Measurements from ENCODE around the gene SLC29A3.
A peak's percentile ranks its signal among the peaks of the same experiment; 100 is the strongest.

Gene SLC29A3

DNA sequence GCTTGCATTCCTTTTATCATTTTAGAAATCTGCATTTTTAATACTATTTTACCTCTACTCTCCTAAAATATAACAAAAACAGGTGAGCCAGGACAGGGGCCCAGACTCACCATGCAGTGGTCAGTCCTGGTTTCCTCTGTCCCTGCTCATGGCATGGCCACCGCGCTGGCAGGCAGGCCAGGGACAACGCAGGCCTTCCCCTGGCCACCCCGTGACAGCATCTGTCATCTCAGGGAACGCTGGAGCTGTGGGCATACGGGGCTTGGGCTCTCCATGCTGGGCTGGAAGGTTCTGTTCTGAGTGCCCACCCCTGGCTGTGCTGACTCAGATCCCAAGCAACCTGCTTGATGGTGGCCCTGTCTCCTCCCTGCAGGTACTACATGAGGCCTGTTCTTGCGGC, 42.5 kb downstream of the SLC29A3 start:
- ATAC-seq (replicated peaks): no peak
- Mint-ChIP-seq H3K27ac (no peak overlapping the region), H3K36me3 (peaks cover 8 to 24% of the 10 kb centered on the region in 2 donors), H3K9me3 (peaks cover 0 to 2% of the 10 kb centered on the region in 2 donors), H3K4me1 (peaks cover 14 to 23% of the 10 kb centered on the region in 2 donors), H3K4me3 (no peak overlapping the region), H3K27me3 (no peaks in the 10 kb centered on the region)
- no peak for DNase-seq

DNA sequence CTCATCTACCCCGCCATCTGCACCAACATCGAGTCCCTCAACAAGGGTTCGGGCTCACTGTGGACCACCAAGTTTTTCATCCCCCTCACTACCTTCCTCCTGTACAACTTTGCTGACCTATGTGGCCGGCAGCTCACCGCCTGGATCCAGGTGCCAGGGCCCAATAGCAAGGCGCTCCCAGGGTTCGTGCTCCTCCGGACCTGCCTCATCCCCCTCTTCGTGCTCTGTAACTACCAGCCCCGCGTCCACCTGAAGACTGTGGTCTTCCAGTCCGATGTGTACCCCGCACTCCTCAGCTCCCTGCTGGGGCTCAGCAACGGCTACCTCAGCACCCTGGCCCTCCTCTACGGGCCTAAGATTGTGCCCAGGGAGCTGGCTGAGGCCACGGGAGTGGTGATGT, 43.1 kb downstream of the SLC29A3 start:
- Mint-ChIP-seq H3K27ac (peak overlapping the region; percentile 37), H3K27me3 (no peaks in the 10 kb centered on the region), H3K4me1 (peaks cover 18 to 28% of the 10 kb centered on the region in 2 donors), H3K36me3 (peaks cover 8 to 24% of the 10 kb centered on the region in 2 donors), H3K4me3 (no peak overlapping the region), H3K9me3 (peaks cover 0 to 2% of the 10 kb centered on the region in 2 donors)
- ATAC-seq (replicated peaks) (no peak), DNase-seq (no peak)

DNA sequence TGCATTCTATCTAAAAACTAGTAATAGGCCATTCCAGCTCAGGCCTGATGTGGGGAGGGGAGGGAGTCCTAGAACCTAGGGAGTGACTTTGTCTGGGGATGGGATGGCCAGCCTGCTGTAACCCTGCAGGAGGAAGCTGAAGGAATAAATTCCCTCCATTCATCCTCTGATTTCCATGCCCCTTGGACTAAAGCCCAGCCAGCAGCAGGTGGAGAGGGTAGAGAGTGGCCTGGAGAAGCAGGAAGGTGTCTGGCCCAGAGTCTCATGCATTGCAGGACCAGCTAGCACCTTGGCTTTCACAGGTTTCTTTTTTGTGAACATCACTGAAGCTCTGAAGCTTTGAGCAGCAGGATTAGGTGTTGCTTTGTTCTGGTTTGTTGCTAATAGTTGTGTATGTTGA, 44.9 kb downstream of the SLC29A3 start:
- Mint-ChIP-seq H3K27ac (no peak overlapping the region), H3K4me1 (peaks cover 14 to 19% of the 10 kb centered on the region in 2 donors), H3K36me3 (peaks cover 8 to 24% of the 10 kb centered on the region in 2 donors), H3K27me3 (no peaks in the 10 kb centered on the region), H3K4me3 (no peak overlapping the region), H3K9me3 (peaks cover 0 to 2% of the 10 kb centered on the region in 2 donors)
- DNase-seq (no peak), ATAC-seq (replicated peaks) (no peak)

GRCh38 chr10:71365366-71365765, 46.3 kb downstream of the SLC29A3 start:
- H3K4me3 Mint-ChIP-seq: no peak overlapping the region
- H3K4me1 Mint-ChIP-seq: peaks cover 6 to 7% of the 10 kb centered on the region in 2 donors
- DNase-seq (no peak), ATAC-seq (replicated peaks) (no peak)
- H3K27ac Mint-ChIP-seq: no peak overlapping the region
- H3K27me3 Mint-ChIP-seq: no peaks in the 10 kb centered on the region
- H3K9me3 Mint-ChIP-seq: no peaks in the 10 kb centered on the region
- H3K36me3 Mint-ChIP-seq: peaks cover 4 to 20% of the 10 kb centered on the region in 2 donors

- Mint-ChIP-seq H3K4me1 (peaks cover 13 to 15% of the 10 kb centered on the region in 2 donors), H3K27me3 (no peaks in the 10 kb centered on the region), H3K27ac (no peak overlapping the region)
Observed at GRCh38 chr10:71366690-71367089, 47.6 kb downstream of the SLC29A3 start.

DNA sequence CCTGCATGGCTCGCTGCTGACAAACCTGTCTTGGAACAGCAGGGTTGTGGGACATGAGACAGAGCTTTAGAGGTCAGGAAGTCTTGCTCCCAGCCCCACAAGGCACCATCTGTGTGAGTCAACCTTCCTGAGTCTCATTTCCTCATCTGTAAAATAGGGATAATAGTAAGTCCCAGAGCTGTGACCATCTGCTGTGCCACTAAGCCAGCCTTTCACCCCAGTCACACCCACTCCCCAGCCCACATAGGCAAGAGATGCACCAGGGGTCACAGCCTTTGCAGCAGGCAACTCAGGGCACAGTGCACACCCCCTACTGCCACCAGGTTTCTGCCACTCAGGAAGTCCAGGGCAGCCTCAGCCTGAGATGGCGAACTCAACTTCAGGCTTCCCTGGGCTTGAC, 48.2 kb downstream of the SLC29A3 start:
- Mint-ChIP-seq H3K4me3 (no peak overlapping the region), H3K36me3 (peaks cover 3 to 14% of the 10 kb centered on the region in 2 donors), H3K27me3 (no peaks in the 10 kb centered on the region), H3K9me3 (no peaks in the 10 kb centered on the region), H3K4me1 (peaks cover 18 to 21% of the 10 kb centered on the region in 2 donors), H3K27ac (no peak overlapping the region)
- ATAC-seq (replicated peaks): peak; percentile 22 to 23
- no peak for DNase-seq

More at GRCh38 chr10:71366690-71367089, 47.6 kb downstream of the SLC29A3 start:
- ATAC-seq (replicated peaks) (no peak), DNase-seq (no peak)
- no peaks in the 10 kb centered on the region for H3K9me3 Mint-ChIP-seq
- H3K4me3 Mint-ChIP-seq: no peak overlapping the region
- peaks cover 4 to 20% of the 10 kb centered on the region in 2 donors for H3K36me3 Mint-ChIP-seq

- H3K4me1 Mint-ChIP-seq: peaks cover 27 to 30% of the 10 kb centered on the region in 2 donors
- no peak overlapping the region for H3K27ac Mint-ChIP-seq
- no peaks in the 10 kb centered on the region for H3K27me3 Mint-ChIP-seq
- no peak for DNase-seq
- no peaks in the 10 kb centered on the region for H3K9me3 Mint-ChIP-seq
- peaks cover 0 to 10% of the 10 kb centered on the region in 2 donors for H3K36me3 Mint-ChIP-seq
- H3K4me3 Mint-ChIP-seq: no peak overlapping the region
- ATAC-seq (replicated peaks): no peak
Observed at GRCh38 chr10:71368176-71368575, 49.1 kb downstream of the SLC29A3 start.

DNA sequence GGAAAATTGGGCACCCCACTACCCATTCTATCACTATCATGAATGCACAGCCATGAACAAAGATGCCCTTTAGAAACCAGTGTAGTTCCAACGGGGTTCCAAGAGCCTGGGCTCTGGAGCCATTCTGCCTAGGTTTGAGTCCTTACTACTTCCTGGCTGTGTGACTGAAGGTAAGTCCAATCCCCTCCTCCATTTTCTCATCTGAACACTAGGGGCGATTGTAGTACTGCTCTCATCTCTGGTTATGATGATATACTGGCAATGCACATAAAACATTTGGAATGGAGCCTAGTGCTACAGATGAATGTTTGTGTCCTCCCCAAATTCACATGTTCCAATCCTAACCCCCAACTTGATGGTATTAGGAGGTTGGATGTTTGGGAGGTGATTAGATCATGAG, 49.6 kb downstream of the SLC29A3 start:
- peaks cover 0 to 10% of the 10 kb centered on the region in 2 donors for H3K36me3 Mint-ChIP-seq
- H3K9me3 Mint-ChIP-seq: no peaks in the 10 kb centered on the region
- no peak overlapping the region for H3K4me3 Mint-ChIP-seq
- H3K27ac Mint-ChIP-seq: no peak overlapping the region
- peaks cover 32 to 35% of the 10 kb centered on the region in 2 donors for H3K4me1 Mint-ChIP-seq
- DNase-seq: no peak
- ATAC-seq (replicated peaks): no peak
- no peaks in the 10 kb centered on the region for H3K27me3 Mint-ChIP-seq

- Mint-ChIP-seq H3K36me3 (peaks cover 0 to 7% of the 10 kb centered on the region in 2 donors), H3K4me3 (no peak overlapping the region), H3K27ac (no peak overlapping the region), H3K27me3 (no peaks in the 10 kb centered on the region), H3K4me1 (peaks cover 35 to 42% of the 10 kb centered on the region in 2 donors), H3K9me3 (no peaks in the 10 kb centered on the region)
- ATAC-seq (replicated peaks): no peak
- no peak for DNase-seq
Observed at GRCh38 chr10:71369602-71370001, 50.5 kb downstream of the SLC29A3 start.

DNA sequence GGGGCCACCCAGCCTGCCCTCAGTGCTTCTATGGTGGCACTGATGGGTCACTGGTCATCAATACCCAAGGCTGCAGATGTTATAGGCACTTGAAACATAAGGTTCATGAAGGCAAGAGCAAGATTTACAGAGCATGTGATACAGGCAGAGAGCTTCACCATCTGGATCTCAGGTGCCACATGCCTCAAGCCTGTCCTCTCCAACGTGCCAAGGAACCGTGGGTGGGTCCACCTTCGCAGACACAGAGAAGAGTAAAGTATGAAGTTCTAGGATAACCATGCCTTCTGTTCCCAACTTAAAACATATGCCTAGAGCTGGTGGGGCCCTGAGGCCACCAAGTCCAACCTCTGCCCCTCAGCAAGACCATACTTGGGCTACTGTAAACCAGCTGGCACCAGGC, 51.0 kb downstream of the SLC29A3 start:
- DNase-seq (no peak), ATAC-seq (replicated peaks) (no peak)
- no peaks in the 10 kb centered on the region for H3K27me3 Mint-ChIP-seq
- no peak overlapping the region for H3K4me3 Mint-ChIP-seq
- no peaks in the 10 kb centered on the region for H3K9me3 Mint-ChIP-seq
- peaks cover 0 to 6% of the 10 kb centered on the region in 2 donors for H3K36me3 Mint-ChIP-seq
- H3K27ac Mint-ChIP-seq: no peak overlapping the region
- peaks cover 37 to 42% of the 10 kb centered on the region in 2 donors for H3K4me1 Mint-ChIP-seq

DNA sequence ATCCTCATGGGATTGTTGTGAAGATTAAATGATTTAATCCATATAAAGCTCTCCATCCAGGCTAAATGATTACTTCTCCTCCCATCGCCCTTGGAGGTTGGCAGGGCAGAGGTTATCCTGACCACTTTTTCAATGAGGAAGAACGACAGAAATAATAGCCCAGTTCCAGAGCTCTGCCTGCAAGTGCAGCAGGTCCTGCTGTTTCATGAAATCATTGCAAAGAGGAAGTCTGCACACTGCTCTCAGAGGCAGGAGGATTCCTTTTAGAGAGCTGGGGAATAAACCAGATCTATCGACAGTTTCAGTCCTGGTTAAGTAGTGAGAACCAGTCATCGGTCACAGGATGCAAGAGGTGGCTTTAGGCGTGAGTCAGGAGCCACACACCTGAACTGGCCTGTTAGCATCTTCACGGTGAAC, 52.7 kb downstream of the SLC29A3 start:
- peak overlapping the region in 1 of 2 donors; percentile 32 for H3K4me3 Mint-ChIP-seq
- H3K4me1 Mint-ChIP-seq: peaks cover 39 to 42% of the 10 kb centered on the region in 2 donors
- H3K9me3 Mint-ChIP-seq: no peaks in the 10 kb centered on the region
- peak; percentile 27 for DNase-seq
- H3K27ac Mint-ChIP-seq: peak overlapping the region; percentile 69
- no peaks in the 10 kb centered on the region for H3K36me3 Mint-ChIP-seq
- peak; percentile 84 for ATAC-seq (replicated peaks)
- H3K27me3 Mint-ChIP-seq: no peaks in the 10 kb centered on the region

DNA sequence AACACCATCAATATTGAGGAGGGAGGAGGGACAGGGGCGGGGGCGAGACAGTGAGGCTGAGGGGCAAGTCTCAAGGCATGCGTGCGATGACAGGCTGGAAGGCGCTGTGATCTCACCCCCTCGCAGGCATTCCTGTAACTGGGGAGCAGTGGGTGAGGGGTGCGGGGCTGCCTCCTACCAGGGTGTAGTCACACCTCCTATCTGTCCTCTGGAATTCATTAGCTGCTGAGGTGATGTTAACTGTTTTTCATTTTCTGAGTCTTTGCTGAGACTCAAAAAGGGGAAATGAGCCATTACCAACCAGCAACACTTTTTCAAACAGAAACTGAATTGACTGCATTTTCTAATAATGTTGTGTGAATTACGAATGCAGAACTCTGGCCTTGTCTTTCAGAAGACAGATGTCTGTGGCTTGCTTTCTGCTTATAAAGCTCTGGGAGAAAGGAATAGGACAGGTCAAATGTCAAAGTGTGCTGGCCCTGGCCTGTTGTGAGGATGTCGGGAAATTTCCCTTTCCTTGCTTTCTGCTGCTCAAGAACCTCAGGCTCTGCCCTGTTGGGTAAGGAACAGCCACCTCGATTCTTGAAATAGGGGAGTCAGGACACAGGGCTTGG, 53.9 kb downstream of the SLC29A3 start:
- peaks cover 0 to 1% of the 10 kb centered on the region in 2 donors for H3K9me3 Mint-ChIP-seq
- H3K4me3 Mint-ChIP-seq: peak overlapping the region; percentile 19 to 40
- H3K36me3 Mint-ChIP-seq: no peaks in the 10 kb centered on the region
- DNase-seq: no peak
- H3K27ac Mint-ChIP-seq: peak overlapping the region; percentile 53
- H3K4me1 Mint-ChIP-seq: peaks cover 39 to 47% of the 10 kb centered on the region in 2 donors
- no peaks in the 10 kb centered on the region for H3K27me3 Mint-ChIP-seq
- peak; percentile 54 to 65 for ATAC-seq (replicated peaks)

DNA sequence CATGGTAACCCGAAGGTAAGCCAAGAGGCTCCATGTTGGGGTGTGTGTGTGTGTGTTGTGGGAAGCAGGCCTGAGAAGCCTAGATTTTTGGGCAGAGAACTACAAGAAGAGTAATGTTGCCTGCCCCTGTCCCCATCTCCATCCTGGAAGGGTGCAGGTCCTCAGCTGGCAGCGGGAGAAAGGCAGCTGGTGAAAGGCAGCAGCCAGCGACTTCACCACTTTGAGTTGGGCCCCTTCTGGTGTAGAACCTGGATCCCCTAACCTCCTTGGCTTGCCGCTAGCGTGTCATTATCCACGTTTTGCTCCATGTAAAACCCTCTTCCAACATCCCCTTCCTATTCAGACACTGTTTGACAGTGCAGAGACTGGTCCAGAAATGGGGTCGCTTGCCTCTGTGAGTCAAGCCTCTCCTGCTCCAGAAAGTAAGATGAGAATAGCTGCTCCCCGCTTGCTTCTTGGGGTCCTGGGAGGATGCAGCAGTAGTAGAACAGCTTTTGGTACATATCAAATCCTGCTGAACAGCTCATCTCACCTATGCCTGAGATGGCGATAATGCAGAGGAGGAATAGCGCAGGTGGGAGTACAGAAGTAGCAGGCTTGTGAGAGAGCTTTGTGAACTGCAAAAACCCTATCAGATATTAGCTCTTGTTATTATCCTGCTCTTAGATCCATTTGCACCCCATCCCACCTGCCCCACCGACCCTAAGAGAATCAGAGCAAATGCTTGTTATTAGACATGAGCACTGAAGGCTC, 55.6 kb downstream of the SLC29A3 start:
- no peaks in the 10 kb centered on the region for H3K36me3 Mint-ChIP-seq
- DNase-seq: no peak
- H3K27me3 Mint-ChIP-seq: no peaks in the 10 kb centered on the region
- no peak for ATAC-seq (replicated peaks)
- peaks cover 48 to 58% of the 10 kb centered on the region in 2 donors for H3K4me1 Mint-ChIP-seq
- H3K9me3 Mint-ChIP-seq: peaks cover 0 to 1% of the 10 kb centered on the region in 2 donors
- no peak overlapping the region for H3K4me3 Mint-ChIP-seq
- H3K27ac Mint-ChIP-seq: peak overlapping the region; percentile 65

DNA sequence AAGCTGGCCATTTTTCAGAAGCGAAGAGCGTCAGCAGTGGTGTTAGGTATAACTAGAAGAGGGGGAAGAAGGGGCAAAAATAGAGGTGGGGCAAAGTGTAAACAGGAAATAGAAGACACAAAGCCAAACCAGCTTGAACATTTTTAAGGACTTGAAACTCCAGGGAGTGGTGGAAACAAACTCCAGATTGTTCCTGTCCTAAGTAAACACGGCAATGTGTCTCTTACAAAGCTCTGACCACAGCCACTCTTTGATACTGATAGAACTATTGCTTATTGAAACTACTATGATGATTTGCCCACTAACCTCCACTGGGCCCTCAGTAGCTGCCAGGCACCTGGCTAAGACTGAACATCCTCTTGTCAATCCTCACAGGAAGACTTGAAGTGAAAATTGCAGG, 56.9 kb downstream of the SLC29A3 start:
- Mint-ChIP-seq H3K27me3 (no peaks in the 10 kb centered on the region), H3K27ac (no peak overlapping the region), H3K9me3 (peaks cover 0 to 1% of the 10 kb centered on the region in 2 donors), H3K4me1 (peaks cover 48 to 57% of the 10 kb centered on the region in 2 donors), H3K36me3 (no peaks in the 10 kb centered on the region), H3K4me3 (no peak overlapping the region)
- DNase-seq (no peak), ATAC-seq (replicated peaks) (no peak)

Data from stimulated activated naive B cell treated with anti-CD40 and anti-IgM and Interleukin-4, amounts not matched to agents 10 μg/mL and 1 μg/mL and 100 μg/mL, for 72 hours (primary cell).